ENCODE results near the gene CYP46A1.

DNA sequence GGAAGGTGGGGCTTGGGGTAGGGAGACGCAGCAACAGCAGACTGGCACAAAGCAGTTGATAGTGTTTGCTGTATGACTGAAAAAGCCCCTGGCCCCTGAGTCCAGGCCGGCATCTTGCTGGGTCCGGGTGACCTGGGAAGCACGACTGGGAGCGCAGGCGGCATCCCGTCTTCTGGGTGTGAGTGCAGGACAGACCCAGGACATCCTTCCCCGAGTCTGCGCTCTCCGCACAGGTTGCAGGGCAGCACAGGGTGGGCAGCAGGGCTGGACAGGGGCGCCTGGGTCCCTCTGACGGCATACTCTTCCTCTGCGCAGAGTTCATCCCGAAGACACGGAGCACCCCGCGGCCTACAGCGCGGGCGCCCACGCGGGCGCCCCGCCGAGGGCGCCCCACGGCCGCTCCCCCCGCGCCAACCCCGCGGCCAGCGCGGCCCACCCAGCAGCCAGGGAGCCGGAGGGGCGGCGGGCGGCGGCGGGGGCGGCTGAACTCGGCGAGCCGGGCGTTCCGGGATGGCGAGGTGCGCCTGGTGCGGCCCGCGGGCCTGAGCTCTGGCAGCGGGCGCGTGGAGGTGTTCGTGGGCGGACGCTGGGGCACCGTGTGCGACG lies 9.2 kb upstream of the CYP46A1 start:
- TF ChIP-seq, protein P1, sequence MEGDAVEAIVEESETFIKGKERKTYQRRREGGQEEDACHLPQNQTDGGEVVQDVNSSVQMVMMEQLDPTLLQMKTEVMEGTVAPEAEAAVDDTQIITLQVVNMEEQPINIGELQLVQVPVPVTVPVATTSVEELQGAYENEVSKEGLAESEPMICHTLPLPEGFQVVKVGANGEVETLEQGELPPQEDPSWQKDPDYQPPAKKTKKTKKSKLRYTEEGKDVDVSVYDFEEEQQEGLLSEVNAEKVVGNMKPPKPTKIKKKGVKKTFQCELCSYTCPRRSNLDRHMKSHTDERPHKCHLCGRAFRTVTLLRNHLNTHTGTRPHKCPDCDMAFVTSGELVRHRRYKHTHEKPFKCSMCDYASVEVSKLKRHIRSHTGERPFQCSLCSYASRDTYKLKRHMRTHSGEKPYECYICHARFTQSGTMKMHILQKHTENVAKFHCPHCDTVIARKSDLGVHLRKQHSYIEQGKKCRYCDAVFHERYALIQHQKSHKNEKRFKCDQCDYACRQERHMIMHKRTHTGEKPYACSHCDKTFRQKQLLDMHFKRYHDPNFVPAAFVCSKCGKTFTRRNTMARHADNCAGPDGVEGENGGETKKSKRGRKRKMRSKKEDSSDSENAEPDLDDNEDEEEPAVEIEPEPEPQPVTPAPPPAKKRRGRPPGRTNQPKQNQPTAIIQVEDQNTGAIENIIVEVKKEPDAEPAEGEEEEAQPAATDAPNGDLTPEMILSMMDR (IDR thresholded peaks at IDR 0.05; ENCODE audit: insufficient read depth, low read length), result no peak
- TF ChIP-seq, protein P2, sequence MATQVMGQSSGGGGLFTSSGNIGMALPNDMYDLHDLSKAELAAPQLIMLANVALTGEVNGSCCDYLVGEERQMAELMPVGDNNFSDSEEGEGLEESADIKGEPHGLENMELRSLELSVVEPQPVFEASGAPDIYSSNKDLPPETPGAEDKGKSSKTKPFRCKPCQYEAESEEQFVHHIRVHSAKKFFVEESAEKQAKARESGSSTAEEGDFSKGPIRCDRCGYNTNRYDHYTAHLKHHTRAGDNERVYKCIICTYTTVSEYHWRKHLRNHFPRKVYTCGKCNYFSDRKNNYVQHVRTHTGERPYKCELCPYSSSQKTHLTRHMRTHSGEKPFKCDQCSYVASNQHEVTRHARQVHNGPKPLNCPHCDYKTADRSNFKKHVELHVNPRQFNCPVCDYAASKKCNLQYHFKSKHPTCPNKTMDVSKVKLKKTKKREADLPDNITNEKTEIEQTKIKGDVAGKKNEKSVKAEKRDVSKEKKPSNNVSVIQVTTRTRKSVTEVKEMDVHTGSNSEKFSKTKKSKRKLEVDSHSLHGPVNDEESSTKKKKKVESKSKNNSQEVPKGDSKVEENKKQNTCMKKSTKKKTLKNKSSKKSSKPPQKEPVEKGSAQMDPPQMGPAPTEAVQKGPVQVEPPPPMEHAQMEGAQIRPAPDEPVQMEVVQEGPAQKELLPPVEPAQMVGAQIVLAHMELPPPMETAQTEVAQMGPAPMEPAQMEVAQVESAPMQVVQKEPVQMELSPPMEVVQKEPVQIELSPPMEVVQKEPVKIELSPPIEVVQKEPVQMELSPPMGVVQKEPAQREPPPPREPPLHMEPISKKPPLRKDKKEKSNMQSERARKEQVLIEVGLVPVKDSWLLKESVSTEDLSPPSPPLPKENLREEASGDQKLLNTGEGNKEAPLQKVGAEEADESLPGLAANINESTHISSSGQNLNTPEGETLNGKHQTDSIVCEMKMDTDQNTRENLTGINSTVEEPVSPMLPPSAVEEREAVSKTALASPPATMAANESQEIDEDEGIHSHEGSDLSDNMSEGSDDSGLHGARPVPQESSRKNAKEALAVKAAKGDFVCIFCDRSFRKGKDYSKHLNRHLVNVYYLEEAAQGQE (IDR thresholded peaks at IDR 0.05; ENCODE audit: insufficient replicate concordance, low read depth), result no peak
- TF ChIP-seq SPI1 (IDR thresholded peaks at IDR 0.05; ENCODE audit: borderline replicate concordance, low read depth), result no peak
- TF ChIP-seq GABPA (IDR thresholded peaks at IDR 0.05; ENCODE audit: low read depth), result no peak
- no peak for TF ChIP-seq POLR2AphosphoS5 (IDR thresholded peaks at IDR 0.05; ENCODE audit: low read depth)
